ENCODE measurements around the gene FMO2.

FMO2 gene, protein sequence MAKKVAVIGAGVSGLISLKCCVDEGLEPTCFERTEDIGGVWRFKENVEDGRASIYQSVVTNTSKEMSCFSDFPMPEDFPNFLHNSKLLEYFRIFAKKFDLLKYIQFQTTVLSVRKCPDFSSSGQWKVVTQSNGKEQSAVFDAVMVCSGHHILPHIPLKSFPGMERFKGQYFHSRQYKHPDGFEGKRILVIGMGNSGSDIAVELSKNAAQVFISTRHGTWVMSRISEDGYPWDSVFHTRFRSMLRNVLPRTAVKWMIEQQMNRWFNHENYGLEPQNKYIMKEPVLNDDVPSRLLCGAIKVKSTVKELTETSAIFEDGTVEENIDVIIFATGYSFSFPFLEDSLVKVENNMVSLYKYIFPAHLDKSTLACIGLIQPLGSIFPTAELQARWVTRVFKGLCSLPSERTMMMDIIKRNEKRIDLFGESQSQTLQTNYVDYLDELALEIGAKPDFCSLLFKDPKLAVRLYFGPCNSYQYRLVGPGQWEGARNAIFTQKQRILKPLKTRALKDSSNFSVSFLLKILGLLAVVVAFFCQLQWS

DNA sequence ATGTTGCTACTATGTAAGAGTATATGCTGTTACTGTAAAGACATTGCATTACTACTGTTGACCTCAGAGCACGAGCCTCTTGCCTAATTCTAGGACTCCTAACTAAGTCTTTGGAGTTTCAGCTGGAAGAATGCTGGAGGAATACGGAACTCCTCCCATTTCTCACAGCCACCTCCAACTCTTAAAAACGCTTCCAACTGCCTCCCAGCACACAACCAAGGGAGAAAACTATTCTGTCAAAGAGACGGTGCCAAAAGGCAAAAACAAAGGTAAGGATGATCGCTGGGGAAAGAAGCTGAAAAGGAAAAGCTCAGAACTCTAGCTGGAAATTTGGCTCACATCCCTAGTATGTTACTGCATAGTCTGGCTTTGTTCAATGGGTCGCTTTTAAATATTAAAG, at the start of gene FMO2:
Gene FMO2, plus strand, starts transcription at position 210 of the 400 bp plus-strand sequence. CDS start 414 bp downstream, outside the sequence.
- H3K9ac ChIP-seq (ENCODE audit: low read length) = no peak within 1 kb of the TSS
- no peaks in the 10 kb centered on the region for H3K27me3 ChIP-seq (ENCODE audit: low read length)
- no peak within 1 kb of the TSS for H3K27ac ChIP-seq (ENCODE audit: low read depth, low read length)
- no peaks in the 10 kb centered on the region for H3K36me3 ChIP-seq (ENCODE audit: low read length)
- no peaks in the 10 kb centered on the region for H3K9me2 ChIP-seq (replicated peaks; ENCODE audit: insufficient read depth, low read length)
- H3K9me3 ChIP-seq (ENCODE audit: insufficient read depth, low read length) = no peaks in the 10 kb centered on the region
- H3K4me3 ChIP-seq (ENCODE audit: insufficient read depth, low read length, poor library complexity, severe bottlenecking) = no peak within 1 kb of the TSS
- H3F3A ChIP-seq (ENCODE audit: insufficient read depth) = no peaks in the 10 kb centered on the region
- H4K20me1 ChIP-seq (ENCODE audit: low read depth, low read length) = no peaks in the 10 kb centered on the region
- TF ChIP-seq EZH2phosphoT487 (conservative IDR thresholded peaks at IDR 0.05; ENCODE audit: low read length) = no peak
- no peak within 1 kb of the TSS for H3K4me2 ChIP-seq (ENCODE audit: low read depth, low read length, poor library complexity, severe bottlenecking)
- H2AFZ ChIP-seq (ENCODE audit: low read depth, low read length, severe bottlenecking) = no peak within 1 kb of the TSS
- no peaks in the 10 kb centered on the region for H3K79me2 ChIP-seq (ENCODE audit: insufficient read depth, low read length)

DNA sequence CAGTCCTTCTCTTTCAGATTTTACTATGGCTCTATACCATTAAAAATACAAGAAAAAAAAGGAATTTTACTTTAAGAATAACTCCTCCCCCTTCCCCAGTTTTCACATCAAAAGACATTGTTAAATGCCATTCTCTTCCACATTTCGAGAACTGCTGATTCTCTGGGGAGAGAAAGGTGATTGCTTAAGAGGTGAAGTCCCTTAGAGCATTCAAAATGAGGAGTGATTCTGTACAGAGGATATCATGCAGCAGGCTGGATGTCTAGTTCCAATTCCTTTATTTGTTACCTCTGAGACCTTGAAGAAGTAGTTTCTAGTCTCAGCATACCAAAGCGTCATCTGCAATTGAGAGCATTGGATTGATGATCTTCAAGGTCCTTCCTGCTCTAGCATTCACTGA, 47.5 kb upstream of the FMO2 start:
- Histone ChIP-seq H3K4me3 (ENCODE audit: insufficient read depth, low read length, poor library complexity, severe bottlenecking) (no peak overlapping the region), H3K27me3 (ENCODE audit: low read length) (peaks cover 3% of the 10 kb centered on the region; the same call in 1 of the 2 replicates), H2AFZ (ENCODE audit: low read depth, low read length, severe bottlenecking) (no peak overlapping the region), H3K9ac (ENCODE audit: low read length) (no peak overlapping the region), H3K4me2 (ENCODE audit: low read depth, low read length, poor library complexity, severe bottlenecking) (no peak overlapping the region), H3K27ac (ENCODE audit: low read depth, low read length) (no peak overlapping the region), H3K9me3 (ENCODE audit: insufficient read depth, low read length) (no peaks in the 10 kb centered on the region), H3K9me2 (replicated peaks; ENCODE audit: insufficient read depth, low read length) (no peaks in the 10 kb centered on the region), H3F3A (ENCODE audit: insufficient read depth) (no peaks in the 10 kb centered on the region), H3K36me3 (ENCODE audit: low read length) (no peaks in the 10 kb centered on the region), H4K20me1 (ENCODE audit: low read depth, low read length) (no peaks in the 10 kb centered on the region), H3K79me2 (ENCODE audit: insufficient read depth, low read length) (no peaks in the 10 kb centered on the region)
- TF ChIP-seq, protein P1, sequence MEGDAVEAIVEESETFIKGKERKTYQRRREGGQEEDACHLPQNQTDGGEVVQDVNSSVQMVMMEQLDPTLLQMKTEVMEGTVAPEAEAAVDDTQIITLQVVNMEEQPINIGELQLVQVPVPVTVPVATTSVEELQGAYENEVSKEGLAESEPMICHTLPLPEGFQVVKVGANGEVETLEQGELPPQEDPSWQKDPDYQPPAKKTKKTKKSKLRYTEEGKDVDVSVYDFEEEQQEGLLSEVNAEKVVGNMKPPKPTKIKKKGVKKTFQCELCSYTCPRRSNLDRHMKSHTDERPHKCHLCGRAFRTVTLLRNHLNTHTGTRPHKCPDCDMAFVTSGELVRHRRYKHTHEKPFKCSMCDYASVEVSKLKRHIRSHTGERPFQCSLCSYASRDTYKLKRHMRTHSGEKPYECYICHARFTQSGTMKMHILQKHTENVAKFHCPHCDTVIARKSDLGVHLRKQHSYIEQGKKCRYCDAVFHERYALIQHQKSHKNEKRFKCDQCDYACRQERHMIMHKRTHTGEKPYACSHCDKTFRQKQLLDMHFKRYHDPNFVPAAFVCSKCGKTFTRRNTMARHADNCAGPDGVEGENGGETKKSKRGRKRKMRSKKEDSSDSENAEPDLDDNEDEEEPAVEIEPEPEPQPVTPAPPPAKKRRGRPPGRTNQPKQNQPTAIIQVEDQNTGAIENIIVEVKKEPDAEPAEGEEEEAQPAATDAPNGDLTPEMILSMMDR (IDR thresholded peaks at IDR 0.05; ENCODE audit: insufficient read depth, low read length, poor library complexity, severe bottlenecking) = no peak
- TF ChIP-seq EZH2phosphoT487 (conservative IDR thresholded peaks at IDR 0.05; ENCODE audit: low read length) = no peak

DNA sequence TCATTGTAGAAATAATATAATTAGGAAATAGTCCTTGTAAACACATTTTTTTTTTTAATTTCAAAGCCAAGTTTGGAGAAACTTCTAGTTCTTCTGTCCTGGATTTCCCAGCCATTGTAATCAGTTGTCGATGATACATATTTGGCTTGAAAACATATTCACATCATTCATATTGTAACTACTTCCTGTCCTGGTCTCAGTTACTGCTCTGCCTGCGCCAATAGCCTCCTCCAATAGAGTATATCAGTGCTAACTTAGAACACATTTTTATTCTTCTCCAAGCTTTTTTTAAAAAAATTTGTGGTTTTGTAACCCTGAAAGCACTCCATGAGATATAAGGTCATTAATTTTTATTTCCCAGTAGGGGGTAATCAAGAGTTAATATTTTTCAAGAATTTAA, 46.1 kb upstream of the FMO2 start:
- no peak for TF ChIP-seq EZH2phosphoT487 (conservative IDR thresholded peaks at IDR 0.05; ENCODE audit: low read length)
- TF ChIP-seq, protein P1 (IDR thresholded peaks at IDR 0.05; ENCODE audit: insufficient read depth, low read length, poor library complexity, severe bottlenecking) = no peak
- Histone ChIP-seq H3K9ac (ENCODE audit: low read length) (no peak overlapping the region), H3F3A (ENCODE audit: insufficient read depth) (no peaks in the 10 kb centered on the region), H3K27me3 (ENCODE audit: low read length) (peaks cover 3% of the 10 kb centered on the region; the same call in 1 of the 2 replicates), H3K4me3 (ENCODE audit: insufficient read depth, low read length, poor library complexity, severe bottlenecking) (no peak overlapping the region), H3K36me3 (ENCODE audit: low read length) (no peaks in the 10 kb centered on the region), H3K9me2 (replicated peaks; ENCODE audit: insufficient read depth, low read length) (no peaks in the 10 kb centered on the region), H4K20me1 (ENCODE audit: low read depth, low read length) (no peaks in the 10 kb centered on the region), H3K9me3 (ENCODE audit: insufficient read depth, low read length) (no peaks in the 10 kb centered on the region), H3K27ac (ENCODE audit: low read depth, low read length) (no peak overlapping the region), H3K4me2 (ENCODE audit: low read depth, low read length, poor library complexity, severe bottlenecking) (no peak overlapping the region), H2AFZ (ENCODE audit: low read depth, low read length, severe bottlenecking) (no peak overlapping the region), H3K79me2 (ENCODE audit: insufficient read depth, low read length) (no peaks in the 10 kb centered on the region)

DNA sequence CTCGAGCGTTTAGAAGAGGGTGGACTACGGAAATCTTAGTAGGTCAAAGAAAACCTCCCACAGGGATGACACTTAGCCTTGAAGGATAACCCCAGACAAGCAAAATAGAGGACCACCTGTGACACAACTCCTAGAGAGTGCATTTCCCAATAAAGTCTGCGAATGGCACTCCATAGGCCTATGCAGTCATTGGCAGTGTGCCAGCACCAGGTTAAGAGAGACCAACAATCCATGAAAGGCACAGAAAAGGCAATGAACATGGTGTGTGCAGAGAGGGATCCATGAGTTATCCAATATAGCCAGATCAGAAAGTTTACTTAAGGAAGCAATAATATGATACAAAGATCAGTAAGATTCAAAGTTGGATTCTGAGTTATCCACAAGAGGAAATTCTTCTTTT, 45.2 kb upstream of the FMO2 start:
- no peaks in the 10 kb centered on the region for H3K9me3 ChIP-seq (ENCODE audit: insufficient read depth, low read length)
- H3K36me3 ChIP-seq (ENCODE audit: low read length) = no peaks in the 10 kb centered on the region
- H3K9me2 ChIP-seq (replicated peaks; ENCODE audit: insufficient read depth, low read length) = no peaks in the 10 kb centered on the region
- TF ChIP-seq EZH2phosphoT487 (conservative IDR thresholded peaks at IDR 0.05; ENCODE audit: low read length) = no peak
- TF ChIP-seq, protein P1 (IDR thresholded peaks at IDR 0.05; ENCODE audit: insufficient read depth, low read length, poor library complexity, severe bottlenecking) = no peak
- no peaks in the 10 kb centered on the region for H3K79me2 ChIP-seq (ENCODE audit: insufficient read depth, low read length)
- no peaks in the 10 kb centered on the region for H3F3A ChIP-seq (ENCODE audit: insufficient read depth)
- no peaks in the 10 kb centered on the region for H4K20me1 ChIP-seq (ENCODE audit: low read depth, low read length)
- H3K9ac ChIP-seq (ENCODE audit: low read length) = no peak overlapping the region
- no peak overlapping the region for H3K27ac ChIP-seq (ENCODE audit: low read depth, low read length)
- no peak overlapping the region for H3K4me3 ChIP-seq (ENCODE audit: insufficient read depth, low read length, poor library complexity, severe bottlenecking)
- H3K4me2 ChIP-seq (ENCODE audit: low read depth, low read length, poor library complexity, severe bottlenecking) = no peak overlapping the region
- H3K27me3 ChIP-seq (ENCODE audit: low read length) = peaks cover 3% of the 10 kb centered on the region; the same call in 1 of the 2 replicates
- H2AFZ ChIP-seq (ENCODE audit: low read depth, low read length, severe bottlenecking) = no peak overlapping the region

All from SU-DHL-6 (cell line).